Cardiac muscle cell (in vitro differentiated cells and primary cell): ENCODE data around the gene GNLY. TPM values are rescaled to one million over a fixed set of nuclear protein-coding genes. Genes with fewer than 3 reads are reported as not detected.

Experiments
- DNase-seq, 2 donors: peaks; one replicate each; pipeline versions ENCODE4 v3.0.0 to v3.0.0-alpha.2; 2010 to 2017; ENCODE audit warnings: low read depth in 1 of 2, low spot score in 1 of 2
- H3K27ac ChIP-seq: fragments of 200-600 bp; sonication (generic); 2 replicates; pipeline ENCODE4 v1.5.1; 2016
- H3K27me3 ChIP-seq: fragments of 200-600 bp; sonication (generic); 2 replicates; pipeline ENCODE4 v1.6.0; 2016; ENCODE audit warnings: control low read depth
- H3K36me3 ChIP-seq: fragments of 200-600 bp; sonication (generic); 2 replicates; pipeline ENCODE4 v1.5.1; 2016; ENCODE audit warnings: control low read depth
- H3K4me1 ChIP-seq: fragments of 200-600 bp; sonication (generic); 2 replicates; pipeline ENCODE4 v1.8.1; 2017; ENCODE audit warnings: low read depth, mild to moderate bottlenecking, mixed run types
- H3K4me3 ChIP-seq: fragments of 200-600 bp; sonication (generic); 2 replicates; pipeline ENCODE4 v1.5.1; 2016; ENCODE audit warnings: mild to moderate bottlenecking
- H3K9me3 ChIP-seq: fragments of 200-600 bp; sonication (generic); 2 replicates; pipeline ENCODE4 v1.5.1; 2017; ENCODE audit warnings: low read depth, mild to moderate bottlenecking, control low read depth
- CTCF ChIP-seq: IDR thresholded peaks from 2 replicates; pipeline ENCODE4 v1.5.1; 2012; ENCODE audit warnings: low read depth, mild to moderate bottlenecking, low read length
- polyA plus RNA-seq: library from polyadenylated mRNA; unstranded; fragments of >200 nt; fragmentation: Nextera tagmentation; extraction: Ambion mirVana; gene quantifications from 2 replicates; pipeline ENCODE4 v1.2.1, GENCODE V29; 2016
- total RNA-seq: library from RNA; depleted of rRNA; stranded (reverse); fragments of >200 nt; gene quantifications from 2 replicates; pipeline ENCODE4 v1.2.3, GENCODE V29; 2016

GNLY gene
- total and polyA plus RNA-seq, 2 experiments from 2014 or later = not detected

GRCh38 chr2:85672456-85672855, 21.7 kb upstream of the GNLY start:
- H3K4me1 ChIP-seq = peaks cover 4% of the 10 kb centered on the region
- H3K9me3 ChIP-seq = no peaks in the 10 kb centered on the region
- no peak for DNase-seq
- H3K27me3 ChIP-seq = no peaks in the 10 kb centered on the region
- no peaks in the 10 kb centered on the region for H3K36me3 ChIP-seq
- H3K27ac ChIP-seq = no peak overlapping the region
- H3K4me3 ChIP-seq = no peak overlapping the region
- TF ChIP-seq CTCF = no peak

GRCh38 chr2:85673716-85674375, 20.3 kb upstream of the GNLY start:
- Histone ChIP-seq H3K27me3 (no peaks in the 10 kb centered on the region), H3K4me1 (peaks cover 4% of the 10 kb centered on the region), H3K27ac (no peak overlapping the region), H3K9me3 (no peaks in the 10 kb centered on the region), H3K36me3 (no peaks in the 10 kb centered on the region), H3K4me3 (no peak overlapping the region)
- no peak for TF ChIP-seq CTCF
- no peak for DNase-seq

GRCh38 chr2:85674417-85674816, 19.7 kb upstream of the GNLY start:
- Histone ChIP-seq H3K4me1 (peaks cover 4% of the 10 kb centered on the region), H3K4me3 (no peak overlapping the region), H3K36me3 (no peaks in the 10 kb centered on the region), H3K27me3 (no peaks in the 10 kb centered on the region), H3K9me3 (no peaks in the 10 kb centered on the region), H3K27ac (no peak overlapping the region)
- DNase-seq = no peak
- no peak for TF ChIP-seq CTCF

- Histone ChIP-seq H3K27me3 (no peaks in the 10 kb centered on the region), H3K36me3 (no peaks in the 10 kb centered on the region), H3K4me3 (no peak overlapping the region), H3K9me3 (no peaks in the 10 kb centered on the region), H3K27ac (no peak overlapping the region), H3K4me1 (peaks cover 4% of the 10 kb centered on the region)
- no peak for TF ChIP-seq CTCF
- no peak for DNase-seq
Observed at GRCh38 chr2:85675427-85675826, 18.7 kb upstream of the GNLY start.

GRCh38 chr2:85675866-85676548, 18.2 kb upstream of the GNLY start:
- Histone ChIP-seq H3K9me3 (no peaks in the 10 kb centered on the region), H3K27ac (no peak overlapping the region), H3K36me3 (no peaks in the 10 kb centered on the region), H3K27me3 (no peaks in the 10 kb centered on the region), H3K4me3 (no peak overlapping the region), H3K4me1 (peaks cover 4% of the 10 kb centered on the region)
- DNase-seq = no peak
- no peak for TF ChIP-seq CTCF
